Smooth muscle cell (in vitro differentiated cells): ENCODE measurements around the gene CIZ1. TPM values are rescaled to one million over a fixed set of nuclear protein-coding genes. Genes with fewer than 3 reads are reported as not detected.
A peak's percentile ranks its signal among the peaks of the same experiment; 100 is the strongest.

Experiments
- DNase-seq: peaks from one replicate; lab custom pipeline; 2025; ENCODE audit not compliant: unreplicated experiment; lab: John Stamatoyannopoulos, UW
- H2AFZ ChIP-seq: fragments of 200-600 bp; sonication (generic); 2 replicates; pipeline ENCODE4 v1.6.0; 2016; ENCODE audit warnings: antibody characterized with exemption, low read depth, mild to moderate bottlenecking
- H3F3A ChIP-seq: fragments of 200-600 bp; sonication (generic); 2 replicates; pipeline ENCODE4 v1.6.0; 2017; ENCODE audit warnings: antibody characterized with exemption, low read depth
- H3K27ac ChIP-seq: fragments of 200-600 bp; sonication (generic); 2 replicates; pipeline ENCODE4 v1.5.1; 2016; ENCODE audit warnings: low read depth, mild to moderate bottlenecking
- H3K27me3 ChIP-seq: fragments of 200-600 bp; sonication (generic); 2 replicates; pipeline ENCODE4 v1.6.1; 2016; ENCODE audit warnings: low read depth, mild to moderate bottlenecking
- H3K36me3 ChIP-seq: fragments of 200-600 bp; sonication (generic); 2 replicates; pipeline ENCODE4 v1.5.1; 2016; ENCODE audit warnings: low read depth
- H3K4me1 ChIP-seq: fragments of 200-600 bp; sonication (generic); 2 replicates; pipeline ENCODE4 v1.5.1; 2016; ENCODE audit warnings: low read depth
- H3K4me2 ChIP-seq: fragments of 200-600 bp; sonication (generic); 2 replicates; pipeline ENCODE4 v1.6.0; 2016; ENCODE audit warnings: mild to moderate bottlenecking
- H3K4me3 ChIP-seq: fragments of 200-600 bp; sonication (generic); 2 replicates; pipeline ENCODE4 v1.5.1; 2016; ENCODE audit warnings: mild to moderate bottlenecking
- H3K79me2 ChIP-seq: fragments of 200-600 bp; sonication (generic); 2 replicates; pipeline ENCODE4 v1.6.0; 2016; ENCODE audit warnings: low read depth, mild to moderate bottlenecking
- H3K9ac ChIP-seq: fragments of 200-600 bp; sonication (generic); 2 replicates; pipeline ENCODE4 v1.6.0; 2016; ENCODE audit warnings: low read depth
- H3K9me3 ChIP-seq: fragments of 200-600 bp; sonication (generic); replicated peaks from 2 replicates; pipeline ENCODE4 v1.5.1; 2016; ENCODE audit warnings: low read depth
- H4K20me1 ChIP-seq: fragments of 200-600 bp; sonication (generic); 2 replicates; pipeline ENCODE4 v1.6.0; 2016; ENCODE audit warnings: low read depth
- CTCF ChIP-seq: fragments of 200-600 bp; sonication (generic); IDR thresholded peaks from 2 replicates; pipeline ENCODE4 v1.5.1; 2017; ENCODE audit warnings: borderline replicate concordance, mild to moderate bottlenecking, antibody characterized with exemption; ENCODE audit not compliant: insufficient read depth, poor library complexity, severe bottlenecking
- WGBS: methylation state at CpG from one replicate; pipeline ENCODE4 v1.1.7; 2016; ENCODE audit warnings: low lambda C conversion rate; 5-methylcytosine and 5-hydroxymethylcytosine counted together
- polyA plus RNA-seq: library from polyadenylated mRNA; unstranded; fragments of >200 nt; fragmentation: Nextera tagmentation; extraction: Ambion mirVana; gene quantifications from 2 replicates; pipeline ENCODE4 v1.2.1, GENCODE V29; 2016
- total RNA-seq: library from RNA; depleted of rRNA; stranded (reverse); fragments of >200 nt; gene quantifications from 2 replicates; pipeline ENCODE4 v1.2.3, GENCODE V29; 2014

Gene CIZ1
- total and polyA plus RNA-seq, 2 experiments from 2014 or later: 23.5 to 84.0 TPM

- Histone ChIP-seq H4K20me1 (peaks cover 12% of the 10 kb centered on the region), H3K4me1 (peaks cover 6% of the 10 kb centered on the region), H3K27me3 (no peaks in the 10 kb centered on the region), H3K9me3 (no peaks in the 10 kb centered on the region), H3K4me3 (no peak overlapping the region), H3K4me2 (peak overlapping the region; percentile 3), H3K27ac (peak overlapping the region; percentile 59), H3F3A (peaks cover 4% of the 10 kb centered on the region), H2AFZ (no peak overlapping the region), H3K36me3 (no peaks in the 10 kb centered on the region), H3K9ac (no peak overlapping the region), H3K79me2 (no peaks in the 10 kb centered on the region)
- no peak for DNase-seq
- WGBS: 53% methylated on average over 9 of the region's 10 CpGs
- TF ChIP-seq CTCF: no peak
Observed at GRCh38 chr9:128215491-128216409, 24.4 kb upstream of the CIZ1 start.

GRCh38 chr9:128214571-128215490 lies 23.5 kb upstream of the CIZ1 start:
- no peaks in the 10 kb centered on the region for H3K79me2 ChIP-seq
- H3K36me3 ChIP-seq: no peaks in the 10 kb centered on the region
- TF ChIP-seq CTCF: no peak
- peaks cover 4% of the 10 kb centered on the region for H3F3A ChIP-seq
- no peak overlapping the region for H3K4me3 ChIP-seq
- H3K9me3 ChIP-seq: no peaks in the 10 kb centered on the region
- no peaks in the 10 kb centered on the region for H3K27me3 ChIP-seq
- no peak for DNase-seq
- H3K4me1 ChIP-seq: peaks cover 6% of the 10 kb centered on the region
- no peak overlapping the region for H3K4me2 ChIP-seq
- H4K20me1 ChIP-seq: peaks cover 13% of the 10 kb centered on the region
- H3K27ac ChIP-seq: peak overlapping the region; percentile 59
- H3K9ac ChIP-seq: no peak overlapping the region
- H2AFZ ChIP-seq: no peak overlapping the region
- 80% methylated on average over 20 of the region's 21 CpGs for WGBS

- no peaks in the 10 kb centered on the region for H3K27me3 ChIP-seq
- no peak overlapping the region for H3K9ac ChIP-seq
- H3K27ac ChIP-seq: no peak overlapping the region
- 95% methylated on average over 12 of the region's 12 CpGs for WGBS
- no peaks in the 10 kb centered on the region for H3K79me2 ChIP-seq
- DNase-seq: no peak
- H3K4me3 ChIP-seq: no peak overlapping the region
- H3K36me3 ChIP-seq: no peaks in the 10 kb centered on the region
- peaks cover 6% of the 10 kb centered on the region for H3K4me1 ChIP-seq
- TF ChIP-seq CTCF: no peak
- H3K4me2 ChIP-seq: no peak overlapping the region
- H3F3A ChIP-seq: peaks cover under 1% of the 10 kb centered on the region
- H3K9me3 ChIP-seq: no peaks in the 10 kb centered on the region
- peaks cover 17% of the 10 kb centered on the region for H4K20me1 ChIP-seq
- H2AFZ ChIP-seq: no peak overlapping the region
Observed at GRCh38 chr9:128213746-128214497, 22.6 kb upstream of the CIZ1 start.
